GM19397 (cell line): ENCODE data around the gene PLEKHG1.

Experiments used
- ATAC-seq: cut with Tn5 transposase; IDR thresholded peaks from one replicate; pipeline ENCODE4 v1.9.1; 2021; ENCODE audit warnings: mild to moderate bottlenecking, moderate library complexity; ENCODE audit not compliant: unreplicated experiment

PLEKHG1 gene

GRCh38 chr6:150617496-150618460 is 18.1 kb downstream of the PLEKHG1 start:
- no peak for ATAC-seq

- ATAC-seq, result no peak
These were observed 19.6 kb downstream of the PLEKHG1 start for GRCh38 chr6:150619275-150619674.

GRCh38 chr6:150620244-150620643 is 20.6 kb downstream of the PLEKHG1 start:
- ATAC-seq, result no peak

DNA sequence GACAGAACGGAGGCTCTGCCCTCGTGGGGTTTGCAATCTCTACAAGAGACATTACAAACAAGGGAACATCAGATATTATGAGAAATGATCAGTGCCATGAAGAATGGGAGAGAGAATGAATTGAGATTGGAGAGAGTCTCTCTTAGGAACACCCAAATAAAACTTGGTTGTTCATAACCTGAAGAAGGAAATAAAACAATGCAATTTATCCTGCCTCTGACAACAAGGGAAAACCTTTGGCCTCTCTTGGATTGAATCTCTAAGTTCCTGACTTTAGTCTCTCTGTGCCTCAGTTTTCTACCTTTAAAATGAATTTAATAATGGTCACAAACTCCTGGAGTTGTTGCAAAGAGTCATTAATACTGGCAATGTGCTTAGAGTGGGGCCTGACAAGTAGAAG is 21.1 kb downstream of the PLEKHG1 start:
- ATAC-seq, result no peak

GRCh38 chr6:150622476-150622875 is 22.8 kb downstream of the PLEKHG1 start:
- ATAC-seq, result no peak

DNA sequence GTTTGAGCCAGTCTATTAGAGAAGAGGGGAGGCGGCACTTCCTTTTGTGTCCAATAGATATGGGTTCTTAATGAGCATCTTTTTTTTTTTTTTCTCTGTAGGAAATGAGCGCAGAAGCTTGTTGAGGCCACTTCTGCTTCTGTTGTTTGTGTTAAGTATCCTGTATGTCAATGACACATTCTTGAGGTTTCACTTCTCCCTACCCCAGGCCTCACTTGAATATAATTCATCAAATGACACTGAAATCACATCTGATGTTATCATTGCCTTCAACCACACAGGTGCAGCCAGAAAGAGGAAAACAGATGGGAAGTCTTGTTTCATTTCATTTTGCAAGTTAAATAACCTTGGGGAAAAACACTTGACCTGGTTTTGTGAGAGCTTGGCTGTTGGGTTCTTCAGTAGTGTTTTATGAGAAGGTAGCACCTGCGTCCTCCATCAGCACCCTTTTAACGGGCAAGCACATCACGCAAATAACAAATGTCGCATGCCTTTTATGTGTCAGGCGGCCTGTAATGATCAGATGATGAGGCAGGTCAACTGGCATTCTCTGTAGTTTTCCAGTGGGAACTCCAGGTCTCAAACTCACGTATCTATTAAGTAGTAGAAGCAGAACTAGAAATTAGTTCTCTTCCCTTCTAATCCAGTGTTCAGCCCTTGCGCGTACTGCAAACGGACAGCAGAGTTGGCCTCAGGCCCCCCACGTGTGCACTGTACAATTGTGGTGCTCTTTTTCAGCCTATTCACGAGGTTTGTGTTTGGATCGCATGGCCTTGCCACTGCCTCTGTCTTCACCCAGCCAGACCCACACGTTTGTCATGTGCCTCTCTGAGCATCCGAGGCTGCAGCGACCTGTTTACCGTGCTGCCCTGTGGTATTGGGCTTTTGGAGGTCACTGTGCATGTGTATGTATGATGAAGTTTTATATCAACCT is 23.5 kb downstream of the PLEKHG1 start:
- ATAC-seq, result peak; percentile 95

GRCh38 chr6:150624191-150624590 is 24.5 kb downstream of the PLEKHG1 start:
- ATAC-seq, result no peak

DNA sequence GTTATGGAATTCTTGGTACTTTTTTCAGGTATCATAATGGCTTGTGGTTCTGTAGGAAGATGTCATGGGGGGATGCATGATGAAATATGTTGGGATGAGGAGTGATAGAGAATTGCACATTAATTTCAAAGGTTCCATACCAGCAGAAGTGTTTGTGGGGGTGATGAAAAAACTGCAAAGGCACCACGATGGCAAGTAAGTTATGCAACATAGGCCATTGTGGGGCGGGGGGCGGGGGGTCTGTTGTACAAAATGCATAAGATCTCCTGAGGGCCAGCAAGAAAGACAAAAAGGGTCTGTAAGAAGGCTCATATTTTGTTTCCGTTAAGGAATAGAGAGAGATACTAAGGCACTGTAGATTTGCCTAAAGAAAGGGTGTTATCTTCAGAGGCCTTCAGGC is 26.2 kb downstream of the PLEKHG1 start:
- ATAC-seq, result no peak

- ATAC-seq, result no peak
These were observed 27.5 kb downstream of the PLEKHG1 start for GRCh38 chr6:150627154-150627553.

GRCh38 chr6:150627585-150628025 is 27.9 kb downstream of the PLEKHG1 start:
- no peak for ATAC-seq

DNA sequence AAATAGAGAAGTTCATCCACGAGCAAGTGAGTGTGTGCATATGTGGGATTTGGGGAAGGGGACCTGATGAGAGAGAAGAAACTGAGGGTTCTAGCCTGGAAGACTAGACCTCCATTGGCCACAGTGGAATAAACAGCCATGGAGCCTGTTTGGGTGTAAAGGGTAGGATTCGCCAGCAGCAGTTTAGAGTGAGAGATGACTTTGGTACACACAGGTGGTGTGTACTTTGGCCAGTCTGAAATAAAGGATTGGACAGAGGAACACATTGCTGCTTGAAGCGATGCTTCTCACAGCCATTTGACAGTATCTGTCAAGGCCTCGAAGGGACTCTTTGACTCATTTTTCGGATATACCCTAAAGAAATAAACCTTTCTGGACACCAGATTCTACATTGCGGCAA is 29.2 kb downstream of the PLEKHG1 start:
- ATAC-seq, result no peak

GRCh38 chr6:150631283-150631983 is 31.7 kb downstream of the PLEKHG1 start:
- peak; percentile 40 for ATAC-seq

DNA sequence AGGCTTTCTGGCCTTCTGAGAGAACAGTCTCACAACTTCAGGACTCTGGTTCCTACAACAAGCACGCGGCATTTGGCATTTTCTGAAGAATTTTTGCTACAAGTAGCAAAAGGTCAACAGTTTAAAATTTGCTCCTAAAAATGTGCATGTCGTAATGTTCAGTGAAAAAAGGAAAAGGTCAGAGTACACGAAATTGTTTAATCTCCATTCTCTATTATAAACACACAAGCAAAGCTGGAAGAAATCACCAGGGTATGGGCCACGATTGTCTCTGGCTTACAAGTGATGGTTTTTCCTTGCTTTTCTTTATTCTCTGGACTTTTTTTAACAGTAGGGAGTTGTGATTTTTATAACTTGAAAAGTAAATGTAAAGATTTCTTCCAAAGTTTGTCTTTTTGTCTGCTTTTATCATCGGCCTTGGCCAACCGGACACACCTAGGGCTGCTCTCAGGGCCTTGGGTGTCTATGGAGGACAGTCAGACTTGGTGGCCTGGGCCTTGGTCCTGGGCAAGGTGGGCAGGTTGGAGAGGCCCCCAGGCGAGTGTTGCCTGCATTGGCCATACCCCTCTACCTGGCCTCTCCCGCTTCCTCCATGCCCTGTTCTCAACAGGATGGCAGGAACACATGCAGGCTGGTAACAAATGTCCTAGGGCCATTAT is 32.4 kb downstream of the PLEKHG1 start:
- ATAC-seq, result no peak

- ATAC-seq, result peak; percentile 40
These were observed 33.2 kb downstream of the PLEKHG1 start for GRCh38 chr6:150632785-150633485.

DNA sequence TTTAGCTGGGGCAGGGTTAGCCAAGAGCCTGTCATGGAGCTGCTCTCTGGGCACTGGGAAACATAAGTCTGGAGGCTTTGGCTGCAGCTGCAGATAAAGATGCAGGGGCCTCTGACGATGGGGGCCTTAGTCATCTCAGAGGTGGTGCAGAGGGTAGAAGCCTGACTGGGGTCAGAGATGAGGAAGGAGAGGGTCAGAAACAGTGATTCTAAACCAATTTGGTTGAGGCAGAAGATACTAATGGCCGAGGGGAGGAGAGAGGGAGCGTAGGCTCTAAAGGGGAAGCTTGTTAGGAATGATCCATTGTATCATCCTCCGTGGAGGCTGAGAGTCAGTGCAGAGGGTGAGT is 33.8 kb downstream of the PLEKHG1 start:
- peak; percentile 8 for ATAC-seq

- ATAC-seq, result no peak
These were observed 34.7 kb downstream of the PLEKHG1 start for GRCh38 chr6:150634176-150634963.

GRCh38 chr6:150634964-150635292 is 35.2 kb downstream of the PLEKHG1 start:
- no peak for ATAC-seq

- ATAC-seq, result no peak
These were observed 36.3 kb downstream of the PLEKHG1 start for GRCh38 chr6:150635906-150636514.

GRCh38 chr6:150636808-150637207 is 37.1 kb downstream of the PLEKHG1 start:
- no peak for ATAC-seq
